ENCODE data around the gene SDS.

The SDS gene

DNA sequence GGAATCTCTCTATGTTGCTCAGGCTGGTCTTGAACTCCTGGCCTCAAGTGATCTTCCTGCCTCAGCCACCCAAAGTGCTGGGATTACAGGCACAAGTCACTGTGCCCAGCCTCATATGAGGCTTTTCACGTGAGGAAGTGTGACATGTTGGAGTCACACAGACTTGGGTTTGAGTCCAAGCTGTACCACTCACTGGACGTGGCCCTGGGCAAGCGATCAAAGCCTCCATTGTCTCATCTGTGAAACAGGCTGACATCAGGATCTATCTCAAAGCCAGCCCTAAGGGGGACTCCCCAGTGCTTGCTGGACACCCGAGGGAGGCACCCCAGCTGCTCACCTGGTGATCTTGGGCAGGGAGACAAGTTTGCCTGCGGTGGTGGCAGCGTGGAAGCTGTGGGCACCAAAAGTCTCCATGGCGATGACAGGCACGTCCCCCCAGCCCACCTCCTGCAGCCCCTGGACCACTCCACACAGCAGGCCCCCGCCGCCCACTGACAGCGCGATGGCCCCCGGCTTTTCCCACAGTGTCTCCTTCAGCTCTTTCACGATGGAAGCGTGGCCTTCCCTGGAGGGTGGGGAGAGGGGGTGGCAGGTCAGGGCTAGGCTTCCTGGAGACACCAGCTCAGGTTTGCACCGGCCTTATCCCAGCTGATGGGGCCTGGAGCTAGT is 6.7 kb downstream of the SDS start:
- Histone ChIP-seq H4K20me1 (ENCODE audit: insufficient read depth, low read length) (no peaks in the 10 kb centered on the region), H3K79me2 (ENCODE audit: insufficient read depth, low read length) (no peaks in the 10 kb centered on the region), H3K4me3 (ENCODE audit: low read depth in 1 of 2, low read length in 2 of 2) (no peak overlapping the region), H2AFZ (ENCODE audit: low read depth, low read length) (no peak overlapping the region), H3K36me3 (ENCODE audit: insufficient read depth, low read length) (no peaks in the 10 kb centered on the region), H3K4me1 (ENCODE audit: insufficient read depth, low read length) (no peaks in the 10 kb centered on the region), H3K4me2 (ENCODE audit: insufficient read depth, low read length) (no peak overlapping the region), H3K27ac (ENCODE audit: low read length) (no peak overlapping the region), H3K9me3 (ENCODE audit: insufficient read depth, low read length, severe bottlenecking) (no peaks in the 10 kb centered on the region), H3K9ac (ENCODE audit: low read depth, low read length) (no peak overlapping the region), H3K27me3 (ENCODE audit: insufficient read depth, low read length, poor library complexity) (no peaks in the 10 kb centered on the region)
- ATAC-seq (ENCODE audit: insufficient read depth, low read depth): no peak
- TF ChIP-seq EZH2 (IDR thresholded peaks at IDR 0.05; ENCODE audit: borderline replicate concordance, low read depth, low read length, severe bottlenecking): no peak
- TF ChIP-seq, protein P1, sequence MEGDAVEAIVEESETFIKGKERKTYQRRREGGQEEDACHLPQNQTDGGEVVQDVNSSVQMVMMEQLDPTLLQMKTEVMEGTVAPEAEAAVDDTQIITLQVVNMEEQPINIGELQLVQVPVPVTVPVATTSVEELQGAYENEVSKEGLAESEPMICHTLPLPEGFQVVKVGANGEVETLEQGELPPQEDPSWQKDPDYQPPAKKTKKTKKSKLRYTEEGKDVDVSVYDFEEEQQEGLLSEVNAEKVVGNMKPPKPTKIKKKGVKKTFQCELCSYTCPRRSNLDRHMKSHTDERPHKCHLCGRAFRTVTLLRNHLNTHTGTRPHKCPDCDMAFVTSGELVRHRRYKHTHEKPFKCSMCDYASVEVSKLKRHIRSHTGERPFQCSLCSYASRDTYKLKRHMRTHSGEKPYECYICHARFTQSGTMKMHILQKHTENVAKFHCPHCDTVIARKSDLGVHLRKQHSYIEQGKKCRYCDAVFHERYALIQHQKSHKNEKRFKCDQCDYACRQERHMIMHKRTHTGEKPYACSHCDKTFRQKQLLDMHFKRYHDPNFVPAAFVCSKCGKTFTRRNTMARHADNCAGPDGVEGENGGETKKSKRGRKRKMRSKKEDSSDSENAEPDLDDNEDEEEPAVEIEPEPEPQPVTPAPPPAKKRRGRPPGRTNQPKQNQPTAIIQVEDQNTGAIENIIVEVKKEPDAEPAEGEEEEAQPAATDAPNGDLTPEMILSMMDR (IDR thresholded peaks at IDR 0.05; ENCODE audit: borderline replicate concordance, extremely low read depth, low read length, poor library complexity, severe bottlenecking): no peak
- no peak for DNase-seq

DNA sequence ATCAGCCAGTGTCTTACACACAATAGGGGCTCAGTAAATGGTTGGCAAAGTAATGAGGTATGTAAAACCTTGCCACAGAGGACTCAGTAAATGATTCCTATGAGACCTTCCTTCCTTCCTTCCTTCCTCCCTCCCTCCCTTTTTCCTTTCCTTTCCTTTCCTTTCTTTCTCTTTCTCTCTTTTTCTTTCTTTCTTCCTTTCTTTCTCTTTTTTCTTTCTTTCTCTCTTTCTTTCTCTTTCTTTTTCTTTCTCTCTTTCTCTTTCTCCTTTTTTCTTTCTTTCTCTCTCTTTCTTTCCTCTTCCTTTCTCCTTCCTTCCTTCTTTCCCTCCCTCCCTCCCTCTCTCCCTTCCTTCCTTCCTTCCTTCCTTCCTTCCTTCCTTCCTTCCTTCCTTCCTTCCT is 7.5 kb downstream of the SDS start:
- H3K9ac ChIP-seq (ENCODE audit: low read depth, low read length): no peak overlapping the region
- ATAC-seq (ENCODE audit: insufficient read depth, low read depth) (no peak), DNase-seq (no peak)
- no peaks in the 10 kb centered on the region for H3K4me1 ChIP-seq (ENCODE audit: insufficient read depth, low read length)
- H3K4me2 ChIP-seq (ENCODE audit: insufficient read depth, low read length): no peak overlapping the region
- H3K27ac ChIP-seq (ENCODE audit: low read length): no peak overlapping the region
- H3K4me3 ChIP-seq (ENCODE audit: low read depth in 1 of 2, low read length in 2 of 2): no peak overlapping the region
- H2AFZ ChIP-seq (ENCODE audit: low read depth, low read length): no peak overlapping the region
- H3K79me2 ChIP-seq (ENCODE audit: insufficient read depth, low read length): no peaks in the 10 kb centered on the region
- no peaks in the 10 kb centered on the region for H3K36me3 ChIP-seq (ENCODE audit: insufficient read depth, low read length)
- TF ChIP-seq, protein P1 (IDR thresholded peaks at IDR 0.05; ENCODE audit: borderline replicate concordance, extremely low read depth, low read length, poor library complexity, severe bottlenecking): no peak
- TF ChIP-seq EZH2 (IDR thresholded peaks at IDR 0.05; ENCODE audit: borderline replicate concordance, low read depth, low read length, severe bottlenecking): no peak
- H3K27me3 ChIP-seq (ENCODE audit: insufficient read depth, low read length, poor library complexity): no peaks in the 10 kb centered on the region
- no peaks in the 10 kb centered on the region for H3K9me3 ChIP-seq (ENCODE audit: insufficient read depth, low read length, severe bottlenecking)
- H4K20me1 ChIP-seq (ENCODE audit: insufficient read depth, low read length): no peaks in the 10 kb centered on the region

DNA sequence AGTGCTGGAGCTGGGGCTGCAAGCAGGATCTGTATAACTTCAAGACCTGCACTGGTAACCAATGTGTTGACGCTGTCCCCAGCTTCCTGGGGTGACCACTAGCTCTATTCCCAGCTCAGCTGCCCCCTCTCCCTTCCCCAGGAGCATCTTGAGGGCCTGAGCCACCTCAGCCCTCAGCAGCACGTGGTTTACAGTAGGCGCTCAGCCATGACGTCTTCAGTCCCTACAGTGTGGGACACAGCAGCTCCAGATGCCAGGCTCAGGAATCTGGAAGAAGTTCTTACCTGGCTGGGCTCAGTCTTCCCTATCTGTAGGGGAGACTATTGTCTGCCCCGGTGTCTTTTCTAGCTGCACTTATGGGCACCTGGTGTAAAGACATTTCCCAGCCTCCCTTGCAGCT is 8.6 kb downstream of the SDS start:
- no peak overlapping the region for H2AFZ ChIP-seq (ENCODE audit: low read depth, low read length)
- H3K9ac ChIP-seq (ENCODE audit: low read depth, low read length): no peak overlapping the region
- H3K4me1 ChIP-seq (ENCODE audit: insufficient read depth, low read length): no peaks in the 10 kb centered on the region
- no peaks in the 10 kb centered on the region for H3K9me3 ChIP-seq (ENCODE audit: insufficient read depth, low read length, severe bottlenecking)
- H3K27ac ChIP-seq (ENCODE audit: low read length): no peak overlapping the region
- DNase-seq (no peak), ATAC-seq (ENCODE audit: insufficient read depth, low read depth) (no peak)
- H3K4me3 ChIP-seq (ENCODE audit: low read depth in 1 of 2, low read length in 2 of 2): no peak overlapping the region
- no peaks in the 10 kb centered on the region for H4K20me1 ChIP-seq (ENCODE audit: insufficient read depth, low read length)
- H3K4me2 ChIP-seq (ENCODE audit: insufficient read depth, low read length): no peak overlapping the region
- H3K36me3 ChIP-seq (ENCODE audit: insufficient read depth, low read length): no peaks in the 10 kb centered on the region
- no peaks in the 10 kb centered on the region for H3K79me2 ChIP-seq (ENCODE audit: insufficient read depth, low read length)
- H3K27me3 ChIP-seq (ENCODE audit: insufficient read depth, low read length, poor library complexity): no peaks in the 10 kb centered on the region
- TF ChIP-seq EZH2 (IDR thresholded peaks at IDR 0.05; ENCODE audit: borderline replicate concordance, low read depth, low read length, severe bottlenecking): no peak
- TF ChIP-seq, protein P1 (IDR thresholded peaks at IDR 0.05; ENCODE audit: borderline replicate concordance, extremely low read depth, low read length, poor library complexity, severe bottlenecking): no peak
